VCaP (cell line): Measurements from ENCODE around the gene RIPPLY1.

Experiments used
- H3K27ac ChIP-seq: fragments of 450-650 bp; 2 replicates; pipeline ENCODE4 v1.5.1; 2017
- TF ChIP-seq, protein P1 (sequence below): fragments of 450-650 bp; conservative IDR thresholded peaks from 2 replicates; pipeline ENCODE4 v1.5.1; 2017; ENCODE audit warnings: mild to moderate bottlenecking, moderate library complexity

RIPPLY1 gene

GRCh38 chrX:106901341-106901740 is 1.8 kb downstream of the RIPPLY1 start:
- H3K27ac ChIP-seq = no peak overlapping the region

GRCh38 chrX:106899841-106900240 is 3.3 kb downstream of the RIPPLY1 start:
- TF ChIP-seq, protein P1, sequence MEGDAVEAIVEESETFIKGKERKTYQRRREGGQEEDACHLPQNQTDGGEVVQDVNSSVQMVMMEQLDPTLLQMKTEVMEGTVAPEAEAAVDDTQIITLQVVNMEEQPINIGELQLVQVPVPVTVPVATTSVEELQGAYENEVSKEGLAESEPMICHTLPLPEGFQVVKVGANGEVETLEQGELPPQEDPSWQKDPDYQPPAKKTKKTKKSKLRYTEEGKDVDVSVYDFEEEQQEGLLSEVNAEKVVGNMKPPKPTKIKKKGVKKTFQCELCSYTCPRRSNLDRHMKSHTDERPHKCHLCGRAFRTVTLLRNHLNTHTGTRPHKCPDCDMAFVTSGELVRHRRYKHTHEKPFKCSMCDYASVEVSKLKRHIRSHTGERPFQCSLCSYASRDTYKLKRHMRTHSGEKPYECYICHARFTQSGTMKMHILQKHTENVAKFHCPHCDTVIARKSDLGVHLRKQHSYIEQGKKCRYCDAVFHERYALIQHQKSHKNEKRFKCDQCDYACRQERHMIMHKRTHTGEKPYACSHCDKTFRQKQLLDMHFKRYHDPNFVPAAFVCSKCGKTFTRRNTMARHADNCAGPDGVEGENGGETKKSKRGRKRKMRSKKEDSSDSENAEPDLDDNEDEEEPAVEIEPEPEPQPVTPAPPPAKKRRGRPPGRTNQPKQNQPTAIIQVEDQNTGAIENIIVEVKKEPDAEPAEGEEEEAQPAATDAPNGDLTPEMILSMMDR = no peak
- no peak overlapping the region for H3K27ac ChIP-seq

More at GRCh38 chrX:106901341-106901740, 1.8 kb downstream of the RIPPLY1 start:
- TF ChIP-seq, protein P1 = no peak

GRCh38 chrX:106899276-106899675 is 3.9 kb downstream of the RIPPLY1 start:
- H3K27ac ChIP-seq = no peak overlapping the region
- TF ChIP-seq, protein P1 = no peak

DNA sequence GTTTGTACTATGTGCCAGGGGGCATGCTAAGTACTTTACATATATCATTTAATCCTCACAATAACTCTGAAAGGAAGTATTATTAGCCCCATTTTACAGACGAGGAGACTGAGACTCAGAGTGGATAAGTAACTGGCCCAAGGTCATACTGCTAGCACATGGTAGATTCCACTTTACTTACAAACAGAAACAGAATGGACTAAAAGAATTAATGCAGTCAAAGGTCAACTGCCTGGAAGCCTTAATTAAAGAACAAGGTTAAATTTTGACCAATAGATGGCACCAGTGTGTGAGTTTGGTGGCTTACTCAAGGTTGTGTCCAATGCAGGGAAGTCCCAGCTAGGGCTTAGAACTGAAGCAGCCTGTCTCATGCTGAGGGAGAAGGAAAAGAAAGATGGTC is 4.7 kb downstream of the RIPPLY1 start:
- TF ChIP-seq, protein P1 = peak; percentile 54
- H3K27ac ChIP-seq = no peak overlapping the region

GRCh38 chrX:106897259-106897658 is 5.9 kb downstream of the RIPPLY1 start:
- TF ChIP-seq, protein P1 = no peak
- no peak overlapping the region for H3K27ac ChIP-seq

- no peak overlapping the region for H3K27ac ChIP-seq
- TF ChIP-seq, protein P1 = no peak
These were observed 8.1 kb downstream of the RIPPLY1 start for GRCh38 chrX:106894978-106895452.

DNA sequence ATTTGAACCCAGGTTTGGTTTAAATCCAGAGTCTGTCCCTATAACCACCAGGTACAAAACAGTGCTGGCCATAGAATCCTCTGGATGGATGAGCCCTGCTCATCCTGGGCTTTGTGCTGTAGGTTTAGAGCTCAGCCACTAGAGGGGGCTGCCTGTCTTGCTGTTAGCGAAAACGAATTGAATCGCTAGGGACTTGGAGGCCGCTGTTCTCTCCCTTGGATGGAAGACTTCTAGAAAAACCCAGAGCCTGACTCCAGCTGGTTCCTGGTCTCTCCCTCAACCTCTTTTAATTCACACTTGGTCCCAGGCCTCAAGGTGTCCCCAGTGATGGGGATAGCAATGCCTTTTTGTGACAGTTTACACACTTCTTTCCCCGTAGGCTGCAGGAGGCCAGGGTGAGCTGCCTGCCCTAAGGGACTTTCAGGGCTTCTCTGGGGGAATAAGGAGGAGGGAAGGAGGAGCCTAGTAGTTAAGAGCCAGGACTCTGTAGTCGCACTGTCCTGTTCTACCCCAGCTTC is 8.7 kb downstream of the RIPPLY1 start:
- no peak overlapping the region for H3K27ac ChIP-seq
- TF ChIP-seq, protein P1 = peak; percentile 73
